ENCODE results near the gene GAREM1. TPM values are rescaled to one million over a fixed set of nuclear protein-coding genes. Genes with fewer than 3 reads are reported as not detected.

GAREM1 gene
- total RNA-seq (2014; rRNA removed) (0.86 and 1.8 TPM in 2 replicates), Bru-seq, nascent RNA (percentile 60 among the genes with signal in this experiment), BruChase-seq, experiment 1, labeled RNA remaining after a 6-hour chase (percentile 47 among the genes with signal in this experiment), BruChase-seq, experiment 2, labeled RNA remaining after a 2-hour chase (percentile 50 among the genes with signal in this experiment)
- long read RNA-seq, full-length matches to known transcripts: 9 of 25 reads
- long read RNA-seq, partial matches to known transcripts: 5 of 25 reads
- long read RNA-seq, other reads (novel, unspliced or antisense): 11 of 25 reads

GRCh38 chr18:32470714-32471633, at the start of gene GAREM1:
Gene GAREM1 (minus strand): TSS chr18:32470882. CDS start chr18:32470428, 454 bp downstream.
- Histone ChIP-seq H3K9me3 (ENCODE audit: low read length) (no peaks in the 10 kb centered on the region), H3K4me3 (ENCODE audit: low read length) (peak within 1 kb of the TSS; percentile 71), H3K4me1 (ENCODE audit: insufficient read depth, low read length) (peaks cover 4% of the 10 kb centered on the region; the same call in 1 of the 2 replicates), H3K27me3 (ENCODE audit: low read length) (no peaks in the 10 kb centered on the region), H4K20me1 (ENCODE audit: low read length) (no peaks in the 10 kb centered on the region), H3K9ac (ENCODE audit: low read length) (peak within 1 kb of the TSS; percentile 45), H2AFZ (ENCODE audit: low read length) (peak within 1 kb of the TSS; percentile 96), H3K9me2 (replicated peaks; ENCODE audit: low read length) (no peaks in the 10 kb centered on the region), H3F3A (ENCODE audit: low read length, unreplicated experiment) (no peaks in the 10 kb centered on the region), H3K27ac (ENCODE audit: low read length) (no peak within 1 kb of the TSS), H3K79me2 (ENCODE audit: low read length) (no peaks in the 10 kb centered on the region), H3K4me2 (ENCODE audit: low read length) (peak within 1 kb of the TSS; percentile 85), H3K36me3 (ENCODE audit: low read depth, low read length) (no peaks in the 10 kb centered on the region)
- peak; percentile 81 for DNase-seq
- BruUV-seq (replicated peaks): no TSS peak
- no peak for TF ChIP-seq EZH2 (IDR thresholded peaks at IDR 0.05; ENCODE audit: low read length, unreplicated experiment)
- peak; percentile 33; the same call in 1 of the 2 replicates for TF ChIP-seq CTCF (conservative IDR thresholded peaks at IDR 0.05; ENCODE audit: low read depth, low read length)
- no peak for TF ChIP-seq EZH2phosphoT487 (IDR thresholded peaks at IDR 0.05; ENCODE audit: borderline replicate concordance, low read length)
- intact Hi-C loops (cut with micrococcal nuclease): loop anchor here (1.0 to 2.0 kb wide), 4 partner anchors 78 to 312 kb away; no protein-coding TSS in a partner anchor
- peak; percentile 85 for ATAC-seq
- CTCF ChIA-PET: interaction anchor here (0.6 to 1.8 kb wide), 15 partner anchors 78 to 451 kb away, joined by 3 to 29 read pairs (median 5); no protein-coding TSS in a partner anchor
- POLR2A ChIA-PET (ENCODE audit: unreplicated experiment): interaction anchor here (0.5 to 0.8 kb wide), 2 partner anchors 10 to 121 kb away, joined by 3 read pairs; no protein-coding TSS in a partner anchor

GRCh38 chr18:32511147-32511546, 40.5 kb upstream of the GAREM1 start:
- H3K4me1 ChIP-seq (ENCODE audit: insufficient read depth, low read length): no peaks in the 10 kb centered on the region
- DNase-seq (no peak), ATAC-seq (no peak)
- ChIA-PET CTCF (no interaction called here), POLR2A (ENCODE audit: unreplicated experiment) (no interaction called here)
- H3K9me3 ChIP-seq (ENCODE audit: low read length): no peaks in the 10 kb centered on the region
- TF ChIP-seq EZH2 (IDR thresholded peaks at IDR 0.05; ENCODE audit: low read length, unreplicated experiment) (no peak), CTCF (conservative IDR thresholded peaks at IDR 0.05; ENCODE audit: low read depth, low read length) (no peak), EZH2phosphoT487 (IDR thresholded peaks at IDR 0.05; ENCODE audit: borderline replicate concordance, low read length) (no peak)
- no peak overlapping the region for H3K4me3 ChIP-seq (ENCODE audit: low read length)
- H2AFZ ChIP-seq (ENCODE audit: low read length): no peak overlapping the region
- no peaks in the 10 kb centered on the region for H3K9me2 ChIP-seq (replicated peaks; ENCODE audit: low read length)
- no TSS peak for BruUV-seq (replicated peaks)
- H4K20me1 ChIP-seq (ENCODE audit: low read length): no peaks in the 10 kb centered on the region
- H3K36me3 ChIP-seq (ENCODE audit: low read depth, low read length): no peaks in the 10 kb centered on the region
- H3K9ac ChIP-seq (ENCODE audit: low read length): no peak overlapping the region
- intact Hi-C loops (cut with micrococcal nuclease): no loop called here
- no peak overlapping the region for H3K4me2 ChIP-seq (ENCODE audit: low read length)
- H3K27me3 ChIP-seq (ENCODE audit: low read length): no peaks in the 10 kb centered on the region
- no peaks in the 10 kb centered on the region for H3K79me2 ChIP-seq (ENCODE audit: low read length)
- no peak overlapping the region for H3K27ac ChIP-seq (ENCODE audit: low read length)
- no peaks in the 10 kb centered on the region for H3F3A ChIP-seq (ENCODE audit: low read length, unreplicated experiment)
